H54 (cell line): Measurements from ENCODE around the gene TNRC6B.

Experiments
- DNase-seq: peaks from one replicate; pipeline ENCODE4 v3.0.0; 2011; ENCODE audit warnings: low spot score, mixed read lengths; ENCODE audit not compliant: insufficient read length
- FAIRE-seq: peaks from 3 replicates; lab custom pipeline; 2011; peaks lifted over from hg19 to GRCh38; lab: Jason Lieb, UNC
- POLR2A ChIP-seq: IDR thresholded peaks from 2 replicates; pipeline ENCODE4 v1.6.1; 2011; ENCODE audit warnings: low read depth, mild to moderate bottlenecking, low read length

The TNRC6B gene

GRCh38 chr22:40312050-40312449 is 134.3 kb downstream of the TNRC6B start:
- FAIRE-seq = no peak
- no peak for DNase-seq
- no peak for TF ChIP-seq POLR2A

DNA sequence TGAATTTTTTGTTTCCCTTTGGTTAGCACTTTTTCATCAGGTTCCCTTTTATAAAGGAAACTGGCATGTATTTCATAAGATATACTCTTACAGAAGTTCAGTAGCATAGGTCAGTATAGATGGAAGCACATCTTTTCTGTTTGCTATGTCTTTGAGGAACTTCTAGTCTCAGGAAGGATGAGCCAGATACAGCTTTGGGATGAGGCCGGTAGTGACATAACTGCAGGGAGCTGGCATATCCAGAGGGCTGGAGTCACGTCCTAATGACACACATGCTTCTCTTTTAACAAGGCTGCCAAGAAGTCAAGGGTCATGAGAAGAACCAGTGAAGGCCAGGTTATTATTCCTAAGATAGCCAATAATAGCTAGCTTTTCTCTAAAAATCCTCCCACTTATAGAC is 135.3 kb downstream of the TNRC6B start:
- TF ChIP-seq POLR2A = no peak
- DNase-seq (no peak), FAIRE-seq (no peak)

GRCh38 chr22:40314041-40314440 is 136.3 kb downstream of the TNRC6B start:
- DNase-seq = no peak
- FAIRE-seq = no peak
- TF ChIP-seq POLR2A = no peak

DNA sequence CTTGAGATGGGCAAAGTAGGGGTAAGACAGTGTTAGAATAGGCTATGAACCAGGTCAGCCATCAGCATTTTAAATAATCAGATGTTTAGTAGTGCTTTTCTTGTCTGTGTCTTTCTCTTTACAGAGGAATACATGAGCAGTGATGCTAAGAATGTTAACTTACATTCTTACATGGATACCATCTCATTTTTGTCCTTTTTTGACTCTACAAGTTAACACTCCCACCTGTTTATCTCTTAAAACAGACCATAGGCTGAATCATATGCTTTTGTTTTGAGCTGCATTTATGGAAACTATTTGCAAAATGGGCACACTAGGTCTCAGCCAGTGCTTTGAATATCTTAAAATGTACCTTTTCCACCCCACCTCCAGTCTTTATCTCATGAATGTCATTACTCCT is 143.0 kb downstream of the TNRC6B start:
- DNase-seq = no peak
- no peak for FAIRE-seq
- no peak for TF ChIP-seq POLR2A

DNA sequence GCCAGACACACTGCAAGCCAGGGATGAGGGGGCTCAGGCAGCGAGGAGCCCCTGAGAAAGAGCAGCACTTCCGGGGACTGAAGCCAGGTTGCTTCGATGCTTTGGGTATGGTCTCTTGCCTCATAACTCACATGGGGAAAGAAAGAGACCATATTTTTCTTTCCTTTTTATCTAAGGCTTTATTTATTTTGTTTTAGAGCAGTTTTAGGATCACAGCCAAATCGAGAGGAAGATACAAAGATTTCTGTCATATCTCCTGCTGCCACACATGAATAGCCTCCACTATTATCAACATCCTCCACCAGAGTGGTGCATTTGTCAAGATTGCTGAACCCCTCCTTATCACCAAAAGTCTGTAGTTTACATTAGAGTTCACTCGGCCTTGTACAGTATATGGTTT is 144.3 kb downstream of the TNRC6B start:
- no peak for DNase-seq
- FAIRE-seq = no peak
- TF ChIP-seq POLR2A = no peak

GRCh38 chr22:40322818-40323447 is 145.2 kb downstream of the TNRC6B start:
- TF ChIP-seq POLR2A = no peak
- no peak for FAIRE-seq
- DNase-seq = no peak

GRCh38 chr22:40323681-40324171 is 146.0 kb downstream of the TNRC6B start:
- FAIRE-seq = no peak
- no peak for DNase-seq
- TF ChIP-seq POLR2A = no peak

- FAIRE-seq = no peak
- no peak for DNase-seq
- TF ChIP-seq POLR2A = no peak
Measured at GRCh38 chr22:40324468-40325305, 147.0 kb downstream of the TNRC6B start.

DNA sequence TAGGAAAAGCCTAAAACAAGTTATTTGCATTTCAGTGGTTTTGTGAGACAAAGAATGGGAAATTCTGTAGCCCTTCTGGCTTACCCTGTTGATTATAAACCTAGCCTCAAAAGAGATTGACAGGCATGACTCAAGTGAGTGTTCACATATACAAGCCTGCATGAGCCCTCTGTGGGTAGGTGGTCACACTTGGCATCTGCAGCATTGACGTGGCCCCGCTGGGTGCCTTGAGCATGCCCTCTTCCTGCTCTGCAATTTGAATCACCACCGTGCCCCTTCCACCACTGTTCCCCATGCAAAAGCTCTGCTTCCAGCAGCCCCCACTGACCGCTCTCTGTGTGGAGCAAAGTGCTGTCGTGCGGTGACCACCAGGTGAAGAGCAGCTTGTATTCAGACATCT is 147.6 kb downstream of the TNRC6B start:
- no peak for TF ChIP-seq POLR2A
- DNase-seq (no peak), FAIRE-seq (no peak)

DNA sequence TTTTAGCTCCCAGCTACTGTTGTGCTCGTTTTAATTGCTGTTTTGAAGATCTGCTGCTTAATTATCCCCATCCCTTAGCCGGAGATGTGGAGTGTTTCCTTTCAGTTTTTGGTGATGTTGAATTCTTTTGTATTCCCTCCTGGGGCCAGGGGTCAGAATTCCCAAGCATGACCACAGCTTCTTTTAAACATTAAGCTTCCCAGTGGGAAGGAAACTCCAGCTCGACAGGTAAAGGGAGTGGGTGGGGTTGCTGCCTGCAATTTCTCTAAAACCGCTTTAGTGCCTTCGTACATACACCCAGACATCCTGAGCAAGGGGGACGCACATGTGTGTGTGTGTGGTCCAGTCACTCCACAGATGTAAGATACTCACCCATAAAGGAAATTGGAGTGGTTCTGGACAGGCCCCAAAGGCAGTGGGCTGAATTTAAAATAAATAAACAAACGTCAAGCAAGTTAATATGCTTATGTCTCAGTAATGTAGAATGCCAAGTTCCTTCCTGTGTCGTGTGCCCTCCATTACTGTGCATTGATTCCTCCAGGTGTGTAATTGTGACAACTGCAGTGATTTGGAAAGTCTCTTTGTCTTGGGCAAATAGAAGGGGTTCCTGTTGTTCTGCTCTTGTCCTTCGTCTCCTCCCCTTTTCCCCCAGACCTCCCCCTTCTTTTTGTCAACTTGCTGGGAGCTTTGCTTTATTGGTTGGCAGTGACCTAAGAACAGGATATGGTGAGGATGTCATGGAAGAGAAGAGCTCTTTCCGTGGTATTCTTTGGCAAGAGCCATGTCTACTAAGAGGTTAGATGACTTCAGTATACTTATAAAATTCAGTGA is 149.4 kb downstream of the TNRC6B start:
- no peak for TF ChIP-seq POLR2A
- FAIRE-seq = no peak
- DNase-seq = no peak

DNA sequence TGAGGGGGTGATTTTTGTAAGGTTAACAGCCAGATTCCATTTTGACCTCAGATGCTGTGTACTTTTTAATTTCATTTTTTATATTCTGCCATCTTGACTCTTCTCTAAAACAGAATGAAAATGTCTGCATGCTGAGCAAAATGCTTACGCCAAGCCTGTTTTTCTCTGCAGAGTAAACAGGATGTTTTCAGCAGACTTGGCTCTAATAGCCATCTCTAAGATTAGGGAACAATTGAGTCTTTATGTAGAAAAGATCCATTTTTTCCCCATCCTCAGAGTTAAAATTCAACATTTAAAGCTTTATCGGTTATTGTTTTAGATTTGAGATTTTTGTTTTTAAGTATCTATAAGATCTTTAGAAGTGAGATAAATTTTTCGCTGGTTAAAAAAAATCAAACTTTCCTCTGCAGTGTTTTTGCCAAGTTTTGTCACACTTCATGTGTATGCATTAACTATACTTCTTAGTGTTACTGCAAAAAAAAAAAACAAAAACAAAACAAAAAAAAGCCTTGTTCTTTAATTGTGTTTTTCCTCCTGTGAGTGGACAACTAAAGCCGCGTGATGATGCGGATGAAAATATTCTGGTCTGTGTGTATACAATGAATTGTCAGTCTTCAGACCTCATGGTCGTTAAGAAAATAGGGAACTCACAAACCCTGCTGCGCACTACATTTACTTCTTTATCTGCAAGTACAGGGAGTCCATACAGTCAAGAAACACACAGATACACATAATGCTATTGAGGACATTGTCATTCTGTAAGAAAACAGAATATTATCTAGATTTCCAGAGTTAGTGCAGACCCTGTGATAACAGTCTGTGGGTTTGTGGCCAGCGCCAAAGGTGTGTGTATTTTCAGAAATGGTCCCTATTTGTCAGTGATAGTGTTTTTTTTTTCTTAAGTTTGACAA is 151.1 kb downstream of the TNRC6B start:
- DNase-seq (no peak), FAIRE-seq (no peak)
- TF ChIP-seq POLR2A = no peak

- FAIRE-seq (no peak), DNase-seq (no peak)
- TF ChIP-seq POLR2A = no peak
Measured at GRCh38 chr22:40329466-40329865, 151.7 kb downstream of the TNRC6B start.

GRCh38 chr22:40330086-40330485 is 152.4 kb downstream of the TNRC6B start:
- FAIRE-seq = no peak
- TF ChIP-seq POLR2A = no peak
- no peak for DNase-seq
